Epithelial cell of esophagus (primary cell): ENCODE measurements around the gene MAP7D3.
A peak's percentile ranks its signal among the peaks of the same experiment; 100 is the strongest.

Experiments
- DNase-seq: peaks from one replicate; pipeline ENCODE4 v3.0.0; 2010; ENCODE audit warnings: low read depth
- H3K4me3 ChIP-seq: 2 replicates; pipeline ENCODE4 v1.5.1; 2011; ENCODE audit warnings: mild to moderate bottlenecking, low read length, control low read depth
- TF ChIP-seq, protein P1 (sequence below): IDR thresholded peaks from 2 replicates; pipeline ENCODE4 v1.5.1; 2011; ENCODE audit warnings: low read depth, mild to moderate bottlenecking, low read length, control low read depth, inconsistent platforms; ENCODE audit not compliant: insufficient read depth; ENCODE audit errors: missing control alignments

The MAP7D3 gene

DNA sequence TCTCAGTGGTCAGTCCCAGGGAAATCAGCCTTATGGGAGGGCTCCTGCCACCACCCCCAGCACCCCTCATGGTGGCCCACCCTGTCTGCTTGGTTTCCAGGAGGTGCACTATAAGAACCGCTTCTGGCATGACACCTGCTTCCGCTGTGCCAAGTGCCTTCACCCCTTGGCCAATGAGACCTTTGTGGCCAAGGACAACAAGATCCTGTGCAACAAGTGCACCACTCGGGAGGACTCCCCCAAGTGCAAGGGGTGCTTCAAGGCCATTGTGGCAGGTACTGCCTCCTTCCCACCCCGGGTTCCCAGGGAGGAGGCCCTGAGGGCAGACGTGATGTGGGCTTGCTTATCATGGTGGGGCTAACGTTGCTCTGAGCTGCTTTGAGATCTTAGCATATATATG is 44.3 kb downstream of the MAP7D3 start:
- no peak overlapping the region for H3K4me3 ChIP-seq
- TF ChIP-seq, protein P1, sequence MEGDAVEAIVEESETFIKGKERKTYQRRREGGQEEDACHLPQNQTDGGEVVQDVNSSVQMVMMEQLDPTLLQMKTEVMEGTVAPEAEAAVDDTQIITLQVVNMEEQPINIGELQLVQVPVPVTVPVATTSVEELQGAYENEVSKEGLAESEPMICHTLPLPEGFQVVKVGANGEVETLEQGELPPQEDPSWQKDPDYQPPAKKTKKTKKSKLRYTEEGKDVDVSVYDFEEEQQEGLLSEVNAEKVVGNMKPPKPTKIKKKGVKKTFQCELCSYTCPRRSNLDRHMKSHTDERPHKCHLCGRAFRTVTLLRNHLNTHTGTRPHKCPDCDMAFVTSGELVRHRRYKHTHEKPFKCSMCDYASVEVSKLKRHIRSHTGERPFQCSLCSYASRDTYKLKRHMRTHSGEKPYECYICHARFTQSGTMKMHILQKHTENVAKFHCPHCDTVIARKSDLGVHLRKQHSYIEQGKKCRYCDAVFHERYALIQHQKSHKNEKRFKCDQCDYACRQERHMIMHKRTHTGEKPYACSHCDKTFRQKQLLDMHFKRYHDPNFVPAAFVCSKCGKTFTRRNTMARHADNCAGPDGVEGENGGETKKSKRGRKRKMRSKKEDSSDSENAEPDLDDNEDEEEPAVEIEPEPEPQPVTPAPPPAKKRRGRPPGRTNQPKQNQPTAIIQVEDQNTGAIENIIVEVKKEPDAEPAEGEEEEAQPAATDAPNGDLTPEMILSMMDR, result no peak
- no peak for DNase-seq

DNA sequence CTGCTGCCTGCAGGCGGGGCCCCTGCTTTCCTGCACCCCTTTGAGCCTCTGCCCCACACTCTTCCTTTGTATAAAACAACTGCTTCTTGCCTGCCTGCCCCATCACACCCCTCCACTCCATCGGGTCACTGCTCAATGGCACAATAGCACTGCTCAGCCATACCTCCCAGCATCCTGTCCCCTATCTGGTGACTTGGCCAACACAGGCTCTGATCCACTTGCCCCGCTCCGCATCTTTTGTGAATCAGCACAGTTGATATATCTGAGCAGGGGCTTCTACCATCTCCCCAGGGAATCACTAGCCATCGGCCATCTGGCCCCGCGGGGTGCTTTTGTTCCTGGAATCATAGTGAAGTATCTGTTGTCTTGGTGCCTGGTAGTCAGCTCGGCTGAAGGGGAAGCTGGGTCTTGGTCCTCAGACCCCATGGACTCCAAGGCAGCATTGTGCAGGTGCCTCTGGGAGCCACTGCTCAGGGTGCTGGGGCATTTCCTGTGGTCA is 45.3 kb downstream of the MAP7D3 start:
- H3K4me3 ChIP-seq, result no peak overlapping the region

DNA sequence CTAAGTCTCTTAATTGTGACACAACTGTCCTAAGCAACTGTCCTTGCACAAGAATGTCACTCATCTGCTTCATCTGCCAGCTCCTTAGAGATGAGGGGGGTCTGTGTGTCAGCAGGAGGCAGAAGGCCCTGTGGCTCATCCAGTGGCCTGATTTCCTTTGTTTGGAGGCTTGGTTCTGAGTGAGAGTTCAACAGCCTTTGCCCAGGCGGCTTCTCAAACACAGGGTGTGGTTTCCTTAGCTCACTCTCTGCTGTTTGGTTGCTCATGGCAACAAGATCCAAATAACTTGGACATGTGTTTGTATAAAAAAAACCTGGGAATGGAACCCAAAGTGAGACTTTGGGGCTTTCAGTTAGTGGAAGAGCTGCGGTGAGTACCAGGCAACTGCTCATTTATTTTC is 46.6 kb downstream of the MAP7D3 start:
- TF ChIP-seq, protein P1, result no peak
- no peak overlapping the region for H3K4me3 ChIP-seq
- peak; percentile 29 for DNase-seq

More for the DNA sequence above, 45.3 kb downstream of the MAP7D3 start:
- TF ChIP-seq, protein P1, result no peak
- no peak for DNase-seq

DNA sequence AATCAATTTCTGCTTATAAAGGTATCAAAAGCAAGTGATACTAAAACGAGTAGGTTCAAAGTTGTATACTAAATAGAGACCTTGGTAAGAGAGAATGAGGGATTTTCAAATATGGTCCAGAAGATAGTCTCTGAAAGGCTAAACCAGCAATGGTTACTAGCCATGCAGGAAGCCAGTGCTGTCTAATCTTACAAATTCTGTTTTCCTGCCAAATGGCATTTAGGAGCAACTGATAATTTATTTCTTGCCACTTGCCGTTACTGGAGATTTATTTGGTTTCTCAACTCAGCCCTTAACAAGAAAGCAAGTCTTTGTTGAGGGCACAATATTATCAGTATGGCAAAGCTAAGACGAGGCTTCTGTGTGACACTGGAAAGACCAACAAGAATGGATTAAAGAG is 47.2 kb downstream of the MAP7D3 start:
- DNase-seq, result no peak
- TF ChIP-seq, protein P1, result no peak
- H3K4me3 ChIP-seq, result no peak overlapping the region

DNA sequence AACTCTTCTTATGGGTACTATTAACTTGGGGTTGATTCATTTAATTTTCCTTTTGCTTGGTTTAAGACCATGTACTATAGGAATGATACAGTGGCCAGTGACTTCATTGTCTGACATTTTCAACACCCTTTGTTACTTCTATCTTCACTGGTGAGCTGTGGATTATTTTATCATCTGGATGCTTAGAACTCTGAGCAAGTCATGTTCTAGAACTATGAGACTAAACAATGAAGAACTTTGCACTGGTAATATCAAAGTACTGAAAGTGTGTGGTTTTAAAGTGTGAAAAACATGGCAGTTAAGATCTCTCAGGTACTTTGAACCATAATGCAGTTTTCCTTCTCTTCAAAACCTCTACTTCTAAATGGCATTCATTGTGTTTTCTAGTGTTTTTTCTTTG is 47.8 kb downstream of the MAP7D3 start:
- no peak overlapping the region for H3K4me3 ChIP-seq
- DNase-seq, result no peak
- TF ChIP-seq, protein P1, result no peak

DNA sequence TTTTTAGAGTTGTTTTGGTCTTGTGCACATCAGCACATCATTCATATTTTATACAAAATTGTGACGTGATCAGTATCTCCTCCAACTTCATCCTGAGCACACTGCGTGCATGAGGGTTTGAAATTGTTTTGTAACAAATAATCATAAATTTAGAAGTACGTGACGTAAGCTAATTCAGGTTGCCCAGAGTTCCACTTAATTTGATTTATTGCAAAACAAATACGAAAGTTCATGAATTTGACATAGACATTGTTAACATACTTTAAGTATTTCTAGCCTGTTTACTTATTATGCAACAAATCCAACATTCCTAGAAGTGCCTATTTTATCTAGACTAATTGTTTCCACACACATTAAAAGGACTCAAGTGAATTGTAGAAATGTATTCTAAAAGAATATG is 48.3 kb downstream of the MAP7D3 start:
- TF ChIP-seq, protein P1, result no peak
- no peak overlapping the region for H3K4me3 ChIP-seq
- no peak for DNase-seq

DNA sequence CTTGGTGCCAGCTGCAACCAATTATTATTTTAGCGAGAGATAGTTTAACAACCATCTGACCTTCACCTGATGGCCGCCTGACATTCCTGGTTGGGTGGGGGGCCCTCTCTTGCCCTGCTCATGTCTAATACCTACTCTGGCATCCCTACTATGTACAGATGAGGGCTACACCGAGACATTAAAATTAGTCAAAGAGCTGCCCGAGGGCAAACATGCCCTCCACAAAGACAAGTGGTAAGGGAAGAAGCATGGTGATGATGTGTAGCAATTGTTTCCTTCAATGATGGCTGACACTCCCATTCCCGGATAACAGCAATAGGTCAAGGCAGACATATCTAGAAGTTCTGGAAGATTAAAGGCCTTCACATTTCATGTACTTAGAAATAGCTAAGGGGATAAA is 49.6 kb downstream of the MAP7D3 start:
- TF ChIP-seq, protein P1, result no peak

More for the DNA sequence above, 49.6 kb downstream of the MAP7D3 start:
- DNase-seq, result no peak
- H3K4me3 ChIP-seq, result no peak overlapping the region
